AG08396 (cell line): ENCODE data around the gene VCY.
"Not testable (repeated sequence)": the region's sequence is repeated elsewhere in the genome, so short reads cannot be mapped to it uniquely, and the experiment has no call there.

Source experiments
- DNase-seq: peaks from one replicate; pipeline ENCODE4 v3.0.0; 2012; ENCODE audit warnings: low spot score, mixed read lengths

VCY gene

DNA sequence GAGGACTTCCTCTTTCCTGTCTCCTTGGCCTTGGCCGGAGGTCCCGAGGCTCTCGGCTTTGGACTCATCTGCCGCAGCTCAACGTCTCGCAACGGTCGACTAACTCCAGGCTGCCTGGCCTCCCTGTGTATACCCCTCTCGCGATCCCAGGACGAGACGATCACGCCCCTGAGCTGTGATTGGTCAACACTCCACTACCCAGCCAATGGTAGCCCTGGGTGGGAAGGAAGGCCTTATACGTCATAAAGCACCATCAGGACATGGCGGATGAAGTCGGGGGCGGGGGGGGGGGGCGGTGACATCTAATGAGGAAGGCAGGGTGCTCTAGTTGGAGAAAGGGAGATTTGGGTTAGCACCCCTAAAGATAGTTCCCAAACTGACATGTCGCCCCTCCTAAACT, at the start of gene VCY:
TSS of gene VCY (minus strand) at position 101 of the 400 bp plus-strand sequence. CDS start at position 68, 33 bp downstream.
- DNase-seq: not testable (repeated sequence)

DNA sequence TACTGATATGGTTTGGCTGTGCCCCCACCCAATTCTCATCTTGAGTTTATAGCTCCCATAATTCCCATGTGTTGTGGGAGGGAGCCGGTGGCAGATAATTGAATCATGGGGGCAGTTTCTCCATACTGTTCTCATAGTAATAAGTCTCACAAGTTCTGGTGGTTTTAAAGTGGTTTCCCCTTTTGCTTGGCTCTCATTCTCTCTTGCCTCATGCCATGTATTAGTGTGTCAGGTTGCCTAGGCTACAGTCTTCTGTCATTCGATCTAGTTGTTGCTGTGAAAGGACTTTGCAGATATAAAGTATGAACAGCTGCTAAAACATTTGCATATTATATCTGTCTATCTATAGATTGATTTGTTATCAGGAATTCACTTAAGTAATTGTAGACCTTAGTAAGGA, 44.1 kb upstream of the VCY start:
- DNase-seq: not testable (repeated sequence)

DNA sequence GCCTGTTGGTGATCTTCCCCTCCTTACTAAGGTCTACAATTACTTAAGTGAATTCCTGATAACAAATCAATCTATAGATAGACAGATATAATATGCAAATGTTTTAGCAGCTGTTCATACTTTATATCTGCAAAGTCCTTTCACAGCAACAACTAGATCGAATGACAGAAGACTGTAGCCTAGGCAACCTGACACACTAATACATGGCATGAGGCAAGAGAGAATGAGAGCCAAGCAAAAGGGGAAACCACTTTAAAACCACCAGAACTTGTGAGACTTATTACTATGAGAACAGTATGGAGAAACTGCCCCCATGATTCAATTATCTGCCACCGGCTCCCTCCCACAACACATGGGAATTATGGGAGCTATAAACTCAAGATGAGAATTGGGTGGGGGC, 25.6 kb upstream of the VCY start:
- DNase-seq: not testable (repeated sequence)

DNA sequence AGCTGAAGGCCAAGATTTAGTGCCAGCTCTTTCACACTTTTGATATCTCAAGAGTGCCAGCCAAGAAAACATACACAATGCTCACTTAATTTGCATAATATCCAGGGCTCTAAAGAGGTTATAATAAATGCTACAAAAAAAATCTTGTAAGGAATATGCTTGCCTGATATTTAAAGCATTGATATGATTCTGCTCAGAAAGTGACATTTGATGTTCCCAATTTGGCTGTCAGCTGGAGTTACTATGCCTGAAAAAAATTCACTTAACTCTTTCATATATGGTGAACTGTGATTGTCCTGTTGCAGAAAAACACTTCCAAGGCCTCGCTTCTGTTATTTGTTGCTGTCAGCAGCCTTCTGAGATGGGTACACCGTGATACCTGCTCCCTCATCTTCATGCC, 43.9 kb downstream of the VCY start:
- not testable (repeated sequence) for DNase-seq
